ENCODE results near the gene KRT13.

DNA sequence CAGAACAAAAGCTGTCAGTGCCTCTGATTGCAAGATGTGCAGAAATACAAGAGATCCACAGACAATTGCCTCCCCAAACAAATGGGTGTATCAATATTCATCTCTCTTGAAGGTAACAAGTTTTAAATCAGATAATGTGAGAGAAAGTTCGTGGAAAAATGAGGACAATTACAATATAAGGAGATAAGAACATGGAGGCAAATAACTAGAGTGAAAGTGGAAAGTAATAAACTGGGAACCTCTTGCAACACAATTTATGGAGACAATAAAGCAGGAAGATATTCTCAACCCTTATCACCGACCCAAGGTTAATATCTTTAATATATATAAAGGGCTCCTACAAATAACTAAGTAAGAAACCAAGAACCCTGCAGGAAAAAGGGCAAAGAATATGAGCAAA is 36.9 kb upstream of the KRT13 start:
- TF ChIP-seq POLR2A (IDR thresholded peaks at IDR 0.05): no peak
- TF ChIP-seq, protein P1, sequence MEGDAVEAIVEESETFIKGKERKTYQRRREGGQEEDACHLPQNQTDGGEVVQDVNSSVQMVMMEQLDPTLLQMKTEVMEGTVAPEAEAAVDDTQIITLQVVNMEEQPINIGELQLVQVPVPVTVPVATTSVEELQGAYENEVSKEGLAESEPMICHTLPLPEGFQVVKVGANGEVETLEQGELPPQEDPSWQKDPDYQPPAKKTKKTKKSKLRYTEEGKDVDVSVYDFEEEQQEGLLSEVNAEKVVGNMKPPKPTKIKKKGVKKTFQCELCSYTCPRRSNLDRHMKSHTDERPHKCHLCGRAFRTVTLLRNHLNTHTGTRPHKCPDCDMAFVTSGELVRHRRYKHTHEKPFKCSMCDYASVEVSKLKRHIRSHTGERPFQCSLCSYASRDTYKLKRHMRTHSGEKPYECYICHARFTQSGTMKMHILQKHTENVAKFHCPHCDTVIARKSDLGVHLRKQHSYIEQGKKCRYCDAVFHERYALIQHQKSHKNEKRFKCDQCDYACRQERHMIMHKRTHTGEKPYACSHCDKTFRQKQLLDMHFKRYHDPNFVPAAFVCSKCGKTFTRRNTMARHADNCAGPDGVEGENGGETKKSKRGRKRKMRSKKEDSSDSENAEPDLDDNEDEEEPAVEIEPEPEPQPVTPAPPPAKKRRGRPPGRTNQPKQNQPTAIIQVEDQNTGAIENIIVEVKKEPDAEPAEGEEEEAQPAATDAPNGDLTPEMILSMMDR (IDR thresholded peaks at IDR 0.05): no peak

Measured in heart left ventricle (tissue), 13 donors.